Measurements from ENCODE around the gene PARK7.
"Not testable (repeated sequence)": the region's sequence is repeated elsewhere in the genome, so short reads cannot be mapped to it uniquely, and the experiment has no call there.

The PARK7 gene

GRCh38 chr1:7961216-7962013 lies at the start of gene PARK7:
PARK7 (plus strand) TSS chr1:7961711; CDS start chr1:7962786, 1,075 bp downstream.
- DNase-seq (ENCODE audit: low read depth in 4 of 4, low spot score in 1 of 4): peak; percentile 98 to 100 (median 100)

GRCh38 chr1:7912145-7912544 lies 49.4 kb upstream of the PARK7 start:
- DNase-seq (ENCODE audit: low read depth in 4 of 4, low spot score in 1 of 4): no peak

DNA sequence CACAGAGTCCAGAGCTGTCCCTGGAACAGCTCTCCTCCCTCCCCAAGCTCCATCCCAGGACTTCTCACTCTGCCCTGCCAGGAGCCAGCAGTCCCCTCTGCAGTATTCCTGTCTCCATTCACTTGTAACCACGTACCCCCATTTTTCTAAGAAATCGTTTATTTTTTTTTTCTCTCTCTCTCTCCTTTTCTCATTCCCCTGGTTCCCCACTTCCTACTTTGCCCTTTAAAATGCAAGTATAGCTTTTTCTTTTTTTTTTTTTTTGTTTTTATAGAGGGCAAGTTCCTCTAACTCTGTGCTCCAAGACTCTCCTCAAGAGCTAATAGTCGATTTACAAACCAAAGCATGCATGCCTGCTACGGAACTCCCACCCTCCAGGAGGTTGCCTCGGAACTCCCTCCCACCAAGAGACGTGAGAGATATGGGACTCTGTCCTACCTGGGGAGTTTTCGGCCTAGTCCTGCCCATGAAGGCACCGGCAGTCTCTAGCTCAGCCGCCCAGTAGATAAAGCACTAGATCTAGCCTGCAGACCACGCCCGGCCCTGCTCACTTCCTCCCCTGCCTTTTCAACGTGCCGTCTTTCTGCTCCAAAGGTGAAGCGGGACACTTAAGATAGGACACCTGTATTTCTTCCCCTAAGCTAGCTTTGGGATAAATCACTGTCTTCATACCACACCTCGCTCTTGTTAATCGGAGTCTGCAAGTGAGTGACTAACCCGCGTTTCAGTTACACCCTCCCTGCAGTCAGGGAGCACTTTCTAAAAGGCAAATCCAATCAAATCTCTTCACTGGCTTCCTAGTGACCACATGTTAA lies 48.6 kb upstream of the PARK7 start:
- no peak for DNase-seq (ENCODE audit: low read depth in 4 of 4, low spot score in 1 of 4)

DNA sequence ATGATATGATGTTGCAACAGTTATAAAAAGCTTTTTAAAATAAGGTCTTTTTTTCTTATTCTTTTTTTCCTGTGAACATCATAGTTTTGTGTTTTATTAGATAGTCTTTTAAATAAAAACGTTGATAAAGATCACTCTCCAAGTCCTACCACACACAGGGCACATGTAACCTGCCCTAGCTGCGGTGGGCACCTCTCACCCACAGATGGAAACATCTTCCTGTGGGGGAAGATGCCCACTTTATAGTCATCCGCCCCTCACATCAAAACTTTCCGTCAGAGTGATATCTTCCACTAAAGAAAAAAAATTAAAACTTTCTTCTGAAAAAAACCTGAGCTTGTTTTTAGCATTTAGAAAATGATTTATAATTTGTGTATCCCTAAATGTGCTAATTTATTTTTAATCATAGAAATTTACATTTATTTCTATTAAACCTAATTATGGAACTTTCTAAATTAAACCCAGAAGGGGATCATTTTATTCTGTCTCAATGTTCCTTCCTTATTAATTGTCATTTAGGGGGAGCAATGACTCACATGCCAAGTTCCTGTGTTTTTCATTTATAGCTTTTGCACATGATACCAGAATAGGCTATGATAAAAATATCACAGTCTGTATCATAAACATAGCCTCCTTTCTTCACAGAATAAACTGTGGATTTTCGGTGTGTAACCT lies 45.5 kb upstream of the PARK7 start:
- no peak for DNase-seq (ENCODE audit: low read depth in 4 of 4, low spot score in 1 of 4)

DNA sequence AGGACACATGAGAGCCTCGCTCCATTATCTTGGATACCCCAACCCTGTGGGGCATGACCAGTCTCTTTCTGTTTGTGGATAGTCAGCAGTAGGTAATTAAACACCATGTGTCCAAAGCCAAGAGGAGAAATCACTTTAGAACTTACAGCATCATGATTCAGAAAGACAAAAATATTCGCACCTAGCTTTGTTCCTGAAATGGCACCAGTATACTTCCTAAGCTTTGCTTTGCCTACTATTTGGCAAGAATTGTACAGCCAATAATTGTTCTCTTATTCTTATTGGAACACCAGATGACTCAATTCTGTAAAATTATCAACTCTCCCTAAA lies 45.0 kb upstream of the PARK7 start:
- DNase-seq (ENCODE audit: low read depth in 4 of 4, low spot score in 1 of 4): no peak

- not testable (repeated sequence) for DNase-seq (ENCODE audit: low read depth in 4 of 4, low spot score in 1 of 4)
Measured at GRCh38 chr1:7917971-7918370, 43.5 kb upstream of the PARK7 start.

DNA sequence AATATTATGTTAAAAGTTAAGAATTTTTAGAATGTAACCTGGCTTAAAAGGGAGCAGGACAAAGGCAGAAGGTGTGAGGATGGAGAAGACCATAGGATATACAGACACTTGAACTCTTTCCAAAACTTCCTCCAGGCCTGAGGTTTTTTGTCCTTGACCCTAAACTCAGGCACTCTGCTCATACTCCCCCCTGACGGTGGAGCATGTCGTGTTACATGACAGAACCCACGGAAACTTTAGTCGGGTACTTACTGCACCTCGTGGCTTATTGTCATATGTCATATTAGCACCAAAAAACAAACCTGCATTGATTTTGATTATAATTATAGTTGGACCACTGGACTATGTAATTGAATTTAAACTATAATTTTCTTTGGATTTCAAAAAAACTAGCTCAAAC lies 41.6 kb upstream of the PARK7 start:
- no peak for DNase-seq (ENCODE audit: low read depth in 4 of 4, low spot score in 1 of 4)

- no peak for DNase-seq (ENCODE audit: low read depth in 4 of 4, low spot score in 1 of 4)
Measured at GRCh38 chr1:7921796-7922195, 39.7 kb upstream of the PARK7 start.

GRCh38 chr1:7922301-7922700 lies 39.2 kb upstream of the PARK7 start:
- no peak for DNase-seq (ENCODE audit: low read depth in 4 of 4, low spot score in 1 of 4)

GRCh38 chr1:7927061-7927460 lies 34.5 kb upstream of the PARK7 start:
- DNase-seq (ENCODE audit: low read depth in 4 of 4, low spot score in 1 of 4): not testable (repeated sequence)

DNA sequence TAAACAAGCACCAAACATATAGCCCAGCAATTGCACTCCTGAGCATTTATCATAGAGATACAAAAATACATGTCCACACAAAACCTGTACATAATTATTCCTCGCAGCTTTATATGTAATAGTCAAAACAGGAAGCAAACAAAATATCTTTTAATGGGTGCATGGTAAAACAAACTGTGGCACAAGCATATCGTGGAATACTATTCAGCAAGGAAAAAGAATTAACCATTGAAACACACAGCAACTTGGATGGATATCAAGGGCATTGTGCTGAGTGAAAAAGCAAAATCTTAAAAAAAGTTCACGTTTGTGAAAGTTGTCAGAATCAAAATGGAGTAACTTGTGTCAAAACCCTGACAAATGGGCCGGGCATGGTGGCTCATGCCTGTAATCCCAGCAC lies 33.3 kb upstream of the PARK7 start:
- no peak for DNase-seq (ENCODE audit: low read depth in 4 of 4, low spot score in 1 of 4)

GRCh38 chr1:7929637-7930036 lies 31.9 kb upstream of the PARK7 start:
- DNase-seq (ENCODE audit: low read depth in 4 of 4, low spot score in 1 of 4): no peak

GRCh38 chr1:7930645-7931445 lies 30.7 kb upstream of the PARK7 start:
- no peak for DNase-seq (ENCODE audit: low read depth in 4 of 4, low spot score in 1 of 4)

DNA sequence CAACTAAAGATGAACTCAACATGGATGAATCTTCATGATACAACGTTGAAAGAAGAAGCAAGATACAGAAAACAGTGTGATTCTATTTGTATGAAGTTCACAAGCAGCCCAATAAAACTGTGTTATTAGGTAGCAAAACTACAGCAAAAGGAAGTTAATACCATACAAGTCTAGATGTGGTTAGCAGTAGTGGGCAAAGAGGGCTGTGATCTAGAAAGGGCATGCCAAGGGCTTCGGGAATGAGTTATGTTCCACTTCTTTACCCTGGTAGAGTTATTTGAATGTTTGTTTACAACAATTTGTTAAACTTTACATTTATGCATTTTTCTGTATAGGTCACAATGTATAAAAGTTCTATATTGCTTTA lies 30.1 kb upstream of the PARK7 start:
- no peak for DNase-seq (ENCODE audit: low read depth in 4 of 4, low spot score in 1 of 4)

- no peak for DNase-seq (ENCODE audit: low read depth in 4 of 4, low spot score in 1 of 4)
Measured at GRCh38 chr1:7932524-7933138, 28.9 kb upstream of the PARK7 start.

- no peak for DNase-seq (ENCODE audit: low read depth in 4 of 4, low spot score in 1 of 4)
Measured at GRCh38 chr1:7938070-7938469, 23.4 kb upstream of the PARK7 start.

GRCh38 chr1:7940034-7940433 lies 21.5 kb upstream of the PARK7 start:
- DNase-seq (ENCODE audit: low read depth in 4 of 4, low spot score in 1 of 4): no peak

- DNase-seq (ENCODE audit: low read depth in 4 of 4, low spot score in 1 of 4): peak; percentile 47 to 80 (median 62)
Measured at GRCh38 chr1:7940745-7941436, 20.6 kb upstream of the PARK7 start, which contains the start of gene TNFRSF9. TNFRSF9 (minus strand) TSS chr1:7940839; CDS start chr1:7939994, 845 bp downstream.

- DNase-seq (ENCODE audit: low read depth in 4 of 4, low spot score in 1 of 4): no peak
Measured at GRCh38 chr1:7941437-7941793, 20.1 kb upstream of the PARK7 start.
